ENCODE measurements around the gene CROCC2. TPM values are rescaled to one million over a fixed set of nuclear protein-coding genes. Genes with fewer than 3 reads are reported as not detected.
A peak's percentile ranks its signal among the peaks of the same experiment; 100 is the strongest.

The CROCC2 gene
- total RNA-seq, 4 donors from 2014 or later = 0.06 to 0.12 TPM; not detected in 2

- no peak for TF ChIP-seq CTCF (IDR thresholded peaks at IDR 0.05)
- DNase-seq (ENCODE audit: low spot score) = no peak
Measured at GRCh38 chr2:240888890-240889573, 17.1 kb upstream of the CROCC2 start.

GRCh38 chr2:240889601-240890560, 16.3 kb upstream of the CROCC2 start:
- ATAC-seq (ENCODE audit: low FRiP score) (no peak), DNase-seq (ENCODE audit: low spot score) (no peak)
- no peak for TF ChIP-seq CTCF (IDR thresholded peaks at IDR 0.05)

More at GRCh38 chr2:240888890-240889573, 17.1 kb upstream of the CROCC2 start:
- no peak for ATAC-seq (ENCODE audit: low FRiP score)

- TF ChIP-seq CTCF (IDR thresholded peaks at IDR 0.05) = no peak
- no peak for ATAC-seq (ENCODE audit: low FRiP score)
- no peak for DNase-seq (ENCODE audit: low spot score)
Measured at GRCh38 chr2:240890691-240891090, 15.4 kb upstream of the CROCC2 start.

- no peak for TF ChIP-seq CTCF (IDR thresholded peaks at IDR 0.05)
- DNase-seq (ENCODE audit: low spot score) (no peak), ATAC-seq (ENCODE audit: low FRiP score) (no peak)
Measured at GRCh38 chr2:240891492-240892340, 14.4 kb upstream of the CROCC2 start.

- ATAC-seq (ENCODE audit: low FRiP score) (no peak), DNase-seq (ENCODE audit: low spot score) (no peak)
- TF ChIP-seq CTCF (IDR thresholded peaks at IDR 0.05) = no peak
Measured at GRCh38 chr2:240892356-240892755, 13.8 kb upstream of the CROCC2 start.

GRCh38 chr2:240892925-240893324, 13.2 kb upstream of the CROCC2 start:
- DNase-seq (ENCODE audit: low spot score) (no peak), ATAC-seq (ENCODE audit: low FRiP score) (peak; percentile 7)
- TF ChIP-seq CTCF (IDR thresholded peaks at IDR 0.05) = no peak

Data from omental fat pad (tissue), 4 donors.